Mesendoderm (in vitro differentiated cells): ENCODE results near the gene NAA16.
"Not testable (repeated sequence)": the region's sequence is repeated elsewhere in the genome, so short reads cannot be mapped to it uniquely, and the experiment has no call there.

Experiments used
- DNase-seq: peaks from one replicate; pipeline ENCODE4 v3.0.0; 2013
- H2AK5ac ChIP-seq: 2 replicates; pipeline ENCODE4 v1.6.1; 2013; ENCODE audit warnings: low read length, inconsistent platforms
- H2BK120ac ChIP-seq: 2 replicates; pipeline ENCODE4 v1.6.1; 2013; ENCODE audit warnings: low read depth, mild to moderate bottlenecking, low read length, moderate library complexity, mixed read lengths
- H2BK15ac ChIP-seq: replicated peaks from 2 replicates; pipeline ENCODE4 v1.6.1; 2013; ENCODE audit warnings: low read depth, mild to moderate bottlenecking, moderate library complexity
- H2BK5ac ChIP-seq: 2 replicates; pipeline ENCODE4 v1.6.1; 2013; ENCODE audit warnings: low read length, inconsistent platforms
- H3K18ac ChIP-seq: 2 replicates; pipeline ENCODE4 v1.6.1; 2013; ENCODE audit warnings: mild to moderate bottlenecking, low read length, mixed read lengths
- H3K23ac ChIP-seq: one replicate; pipeline ENCODE4 v1.6.1; 2013; ENCODE audit warnings: low read length
- H3K27ac ChIP-seq: 2 replicates; pipeline ENCODE4 v1.5.1; 2013; ENCODE audit warnings: low read depth, mild to moderate bottlenecking, inconsistent platforms, low read length, moderate library complexity
- H3K27me3 ChIP-seq: 2 replicates; pipeline ENCODE4 v1.6.1; 2013; ENCODE audit warnings: low read length, control low read depth, mild to moderate bottlenecking, inconsistent platforms; ENCODE audit not compliant: insufficient read depth, poor library complexity
- H3K36me3 ChIP-seq: 2 replicates; pipeline ENCODE4 v1.6.1; 2013; ENCODE audit warnings: low read length, inconsistent platforms; ENCODE audit not compliant: control insufficient read depth, insufficient read depth
- H3K4ac ChIP-seq: one replicate; pipeline ENCODE4 v1.6.1; 2013; ENCODE audit warnings: low read depth, mild to moderate bottlenecking, low read length, moderate library complexity
- H3K4me1 ChIP-seq: 2 replicates; pipeline ENCODE4 v1.6.1; 2013; ENCODE audit warnings: low read depth, low read length, inconsistent platforms; ENCODE audit not compliant: control insufficient read depth
- H3K4me2 ChIP-seq: 2 replicates; pipeline ENCODE4 v1.6.1; 2013; ENCODE audit warnings: low read length
- H3K4me3 ChIP-seq: 2 replicates; pipeline ENCODE4 v1.5.1; 2013; ENCODE audit warnings: mild to moderate bottlenecking, low read length
- H3K56ac ChIP-seq: one replicate; pipeline ENCODE4 v1.6.1; 2013; ENCODE audit warnings: low read length
- H3K79me1 ChIP-seq: 2 replicates; pipeline ENCODE4 v1.6.1; 2013; ENCODE audit warnings: low read length, inconsistent platforms
- H3K79me2 ChIP-seq: 2 replicates; pipeline ENCODE4 v1.6.1; 2013; ENCODE audit warnings: mild to moderate bottlenecking, low read length; ENCODE audit not compliant: control insufficient read depth, insufficient read depth
- H3K9ac ChIP-seq: 2 replicates; pipeline ENCODE4 v1.6.1; 2013; ENCODE audit warnings: low read length, inconsistent platforms
- H4K5ac ChIP-seq: one replicate; pipeline ENCODE4 v1.6.1; 2013; ENCODE audit warnings: low read length
- H4K8ac ChIP-seq: one replicate; pipeline ENCODE4 v1.6.1; 2013; ENCODE audit warnings: low read depth, mild to moderate bottlenecking, control low read depth, low read length, moderate library complexity
- WGBS: extraction: QIAGEN DNeasy Blood & Tissue Kit; methylation state at CpG from one replicate; pipeline ENCODE4 v1.1.7; 2013; ENCODE audit warnings: low lambda C conversion rate, missing lambda C conversion rate; ENCODE audit not compliant: insufficient coverage; ENCODE audit errors: extremely low coverage; 5-methylcytosine and 5-hydroxymethylcytosine counted together

The NAA16 gene

DNA sequence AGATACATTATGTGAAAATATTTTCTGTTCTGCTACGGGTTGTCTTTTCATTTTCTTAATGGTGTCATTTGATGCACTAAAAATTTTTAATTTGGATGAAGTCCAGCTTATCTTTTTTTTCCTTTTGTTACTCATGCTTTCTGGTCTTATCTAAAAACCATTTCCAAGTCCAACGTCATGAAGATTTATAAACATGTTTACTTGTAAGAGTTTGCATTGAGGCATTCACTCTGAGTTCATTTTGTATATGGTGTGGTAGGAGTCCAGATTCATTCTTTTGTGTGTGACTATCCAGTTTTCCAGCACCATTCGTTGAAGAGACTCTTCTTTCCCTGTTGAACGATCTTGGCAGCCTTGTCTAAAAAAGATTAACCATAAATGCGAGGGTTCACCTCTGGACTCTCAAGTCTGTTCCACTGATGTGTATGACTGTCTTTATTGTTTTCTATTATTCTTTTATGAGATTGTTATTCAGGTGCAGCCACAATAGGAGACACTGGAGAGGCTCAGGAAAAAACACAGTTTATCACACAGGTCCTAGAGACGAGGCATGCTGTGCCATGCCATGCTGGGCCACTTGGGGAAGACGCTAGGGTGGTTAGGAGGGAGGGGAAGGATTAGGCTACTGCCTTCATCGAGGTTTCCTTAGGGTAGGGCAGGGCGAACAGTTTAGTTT, 35.0 kb downstream of the NAA16 start:
- Histone ChIP-seq H3K56ac (no peak overlapping the region), H3K18ac (no peak overlapping the region), H2AK5ac (no peak overlapping the region), H3K27me3 (no peaks in the 10 kb centered on the region), H3K9ac (no peak overlapping the region), H3K4ac (no peak overlapping the region), H3K23ac (no peak overlapping the region), H3K36me3 (no peaks in the 10 kb centered on the region), H4K8ac (no peak overlapping the region), H3K4me3 (no peak overlapping the region), H3K27ac (no peak overlapping the region), H2BK15ac (no peak overlapping the region), H3K4me2 (no peak overlapping the region), H3K79me2 (no peaks in the 10 kb centered on the region), H3K4me1 (no peaks in the 10 kb centered on the region), H2BK120ac (no peak overlapping the region), H4K5ac (no peak overlapping the region), H2BK5ac (no peak overlapping the region), H3K79me1 (peaks cover 7% of the 10 kb centered on the region)
- no CpG with 5 or more reads among the region's 9 CpGs for WGBS
- no peak for DNase-seq

GRCh38 chr13:41352935-41353840, 42.1 kb downstream of the NAA16 start:
- H2BK15ac ChIP-seq, result no peak overlapping the region
- no peak overlapping the region for H3K56ac ChIP-seq
- no peaks in the 10 kb centered on the region for H3K79me2 ChIP-seq
- no peak overlapping the region for H3K23ac ChIP-seq
- DNase-seq, result peak; percentile 79
- no peak overlapping the region for H3K9ac ChIP-seq
- H3K27me3 ChIP-seq, result no peaks in the 10 kb centered on the region
- H3K27ac ChIP-seq, result no peak overlapping the region
- H3K18ac ChIP-seq, result no peak overlapping the region
- no peak overlapping the region for H4K5ac ChIP-seq
- H3K79me1 ChIP-seq, result no peaks in the 10 kb centered on the region
- no peak overlapping the region for H3K4me2 ChIP-seq
- no CpG with 5 or more reads among the region's 14 CpGs for WGBS
- H3K4me1 ChIP-seq, result no peaks in the 10 kb centered on the region
- H2AK5ac ChIP-seq, result no peak overlapping the region
- no peak overlapping the region for H3K4me3 ChIP-seq
- H4K8ac ChIP-seq, result no peak overlapping the region
- no peaks in the 10 kb centered on the region for H3K36me3 ChIP-seq
- H2BK120ac ChIP-seq, result no peak overlapping the region
- no peak overlapping the region for H3K4ac ChIP-seq
- no peak overlapping the region for H2BK5ac ChIP-seq

GRCh38 chr13:41354416-41354815, 43.3 kb downstream of the NAA16 start:
- no peak overlapping the region for H4K8ac ChIP-seq
- H3K36me3 ChIP-seq, result no peaks in the 10 kb centered on the region
- no peaks in the 10 kb centered on the region for H3K4me1 ChIP-seq
- no peak overlapping the region for H3K23ac ChIP-seq
- no peak overlapping the region for H3K4ac ChIP-seq
- H3K4me3 ChIP-seq, result no peak overlapping the region
- no peak overlapping the region for H3K18ac ChIP-seq
- H2BK5ac ChIP-seq, result no peak overlapping the region
- no peaks in the 10 kb centered on the region for H3K27me3 ChIP-seq
- H3K79me2 ChIP-seq, result no peaks in the 10 kb centered on the region
- no peak overlapping the region for H3K4me2 ChIP-seq
- no peak overlapping the region for H3K27ac ChIP-seq
- no peak overlapping the region for H2BK120ac ChIP-seq
- H2AK5ac ChIP-seq, result no peak overlapping the region
- no peak overlapping the region for H2BK15ac ChIP-seq
- no peak overlapping the region for H3K9ac ChIP-seq
- H3K79me1 ChIP-seq, result no peaks in the 10 kb centered on the region
- no peak for DNase-seq
- no peak overlapping the region for H3K56ac ChIP-seq
- no peak overlapping the region for H4K5ac ChIP-seq
- no CpG with 5 or more reads among the region's 5 CpGs for WGBS

- H3K4me1 ChIP-seq, H3K36me3 ChIP-seq, H3K18ac ChIP-seq, H3K4me3 ChIP-seq, H2BK5ac ChIP-seq, H3K9ac ChIP-seq, H3K4ac ChIP-seq, H3K79me1 ChIP-seq, H3K27me3 ChIP-seq, H3K23ac ChIP-seq, H3K4me2 ChIP-seq, H2AK5ac ChIP-seq, H4K5ac ChIP-seq, H3K56ac ChIP-seq, H3K79me2 ChIP-seq, H2BK120ac ChIP-seq, DNase-seq, H3K27ac ChIP-seq, H2BK15ac ChIP-seq, H4K8ac ChIP-seq: not testable (repeated sequence)
- WGBS, result 100% methylated on average over 2 of the region's 5 CpGs
Observed at GRCh38 chr13:41356385-41356648, 45.2 kb downstream of the NAA16 start.

DNA sequence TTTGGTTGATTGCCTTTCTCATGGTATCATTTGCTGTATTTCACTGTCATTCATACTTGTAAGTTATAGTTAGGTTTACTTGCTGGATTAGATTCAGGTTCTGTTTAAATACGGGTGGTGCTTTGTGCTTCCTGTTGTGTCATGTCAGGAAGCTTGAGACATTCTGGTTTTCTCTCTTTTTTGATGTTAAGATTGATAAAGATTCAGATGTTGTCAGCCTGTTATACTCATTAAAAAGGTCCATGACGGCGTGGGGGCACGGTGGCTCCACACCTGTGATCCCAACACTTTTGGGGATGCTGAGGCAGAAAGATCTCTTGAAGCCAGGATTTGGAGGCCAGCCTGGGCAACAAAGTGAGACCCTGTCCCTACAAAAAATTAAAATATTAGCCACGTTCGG, 45.7 kb downstream of the NAA16 start:
- WGBS, result no CpG with 5 or more reads among the region's 6 CpGs
- H3K27ac ChIP-seq, result no peak overlapping the region

More for the DNA sequence above, 45.7 kb downstream of the NAA16 start:
- peaks cover 2% of the 10 kb centered on the region for H3K36me3 ChIP-seq
- no peak overlapping the region for H2BK5ac ChIP-seq
- no peaks in the 10 kb centered on the region for H3K27me3 ChIP-seq
- no peak overlapping the region for H2AK5ac ChIP-seq
- H3K4me1 ChIP-seq, result no peaks in the 10 kb centered on the region
- H2BK15ac ChIP-seq, result no peak overlapping the region
- no peaks in the 10 kb centered on the region for H3K79me2 ChIP-seq
- no peak overlapping the region for H4K8ac ChIP-seq
- DNase-seq, result no peak
- H4K5ac ChIP-seq, result no peak overlapping the region
- no peak overlapping the region for H3K23ac ChIP-seq
- no peaks in the 10 kb centered on the region for H3K79me1 ChIP-seq
- H2BK120ac ChIP-seq, result no peak overlapping the region
- no peak overlapping the region for H3K4me2 ChIP-seq
- H3K56ac ChIP-seq, result no peak overlapping the region
- H3K9ac ChIP-seq, result no peak overlapping the region
- H3K4ac ChIP-seq, result no peak overlapping the region
- no peak overlapping the region for H3K18ac ChIP-seq
- no peak overlapping the region for H3K4me3 ChIP-seq
